ENCODE data around the gene VTCN1.

GRCh38 chr1:117229217-117229616, 18.5 kb upstream of the VTCN1 start:
- TF ChIP-seq CTCF (IDR thresholded peaks at IDR 0.05) (no peak), POLR2A (IDR thresholded peaks at IDR 0.05) (no peak), EP300 (IDR thresholded peaks at IDR 0.05) (no peak)
